ENCODE results near the gene BEND6. TPM values are rescaled to one million over a fixed set of nuclear protein-coding genes. Genes with fewer than 3 reads are reported as not detected.
"Not testable (repeated sequence)": the region's sequence is repeated elsewhere in the genome, so short reads cannot be mapped to it uniquely, and the experiment has no call there.

Gene BEND6
- total and polyA plus RNA-seq, 2 of the 4 experiments (the other 2 are of a cell fraction): 4.1 to 9.7 TPM

- H2AK5ac ChIP-seq (ENCODE audit: low read depth, low read length); CTCF ChIA-PET; H3K27me3 ChIP-seq (ENCODE audit: control insufficient read depth, insufficient read depth, low read length); H3K14ac ChIP-seq (replicated peaks; ENCODE audit: low read depth, low read length); H3K36me3 ChIP-seq (ENCODE audit: control insufficient read depth, insufficient read depth, low read length); H3K27ac ChIP-seq (ENCODE audit: insufficient read depth, low read length); H4K8ac ChIP-seq (ENCODE audit: low read depth in 2 of 2, low read length in 2 of 2); intact Hi-C loops (cut with micrococcal nuclease); H3K9me3 ChIP-seq (ENCODE audit: control insufficient read depth, insufficient read depth, low read length); H3K23ac ChIP-seq (ENCODE audit: low read depth, low read length); H4K5ac ChIP-seq (ENCODE audit: low read depth, low read length); dilution Hi-C loops (cut with HindIII; ENCODE audit: low sequenced_read_pairs, unreplicated experiment); BruUV-seq (replicated peaks); H3K9ac ChIP-seq (ENCODE audit: low read depth, low read length); H2AFZ ChIP-seq (replicated peaks; ENCODE audit: low read length, poor library complexity); H3K4me3 ChIP-seq (ENCODE audit: insufficient read depth, low read depth, low read length); H3K79me1 ChIP-seq (ENCODE audit: low read depth in 1 of 2, low read length in 2 of 2); DNase-seq; H3K18ac ChIP-seq (ENCODE audit: low read depth, low read length); ATAC-seq (ENCODE audit: low read depth); H3K56ac ChIP-seq (ENCODE audit: extremely low read depth, insufficient read depth, low read length); H2AK9ac ChIP-seq (replicated peaks; ENCODE audit: low read depth, low read length, poor library complexity); H2BK5ac ChIP-seq (ENCODE audit: low read depth, low read length, poor library complexity, severe bottlenecking); in situ Hi-C loops (cut with MboI; ENCODE audit: low sequenced_read_pairs); H3K9me1 ChIP-seq (ENCODE audit: insufficient read depth, low read length); H3K4ac ChIP-seq (ENCODE audit: low read depth, low read length); H4K20me1 ChIP-seq (ENCODE audit: insufficient read depth, low read length); H3K4me2 ChIP-seq (ENCODE audit: low read depth, low read length); H4K91ac ChIP-seq (ENCODE audit: insufficient read depth, low read depth, low read length); H2BK15ac ChIP-seq (ENCODE audit: low read depth, low read length); H2BK120ac ChIP-seq (ENCODE audit: low read depth, low read length); H2BK20ac ChIP-seq (ENCODE audit: low read depth, low read length); POLR2A ChIA-PET (ENCODE audit: unreplicated experiment); H3K4me1 ChIP-seq (ENCODE audit: control insufficient read depth, insufficient read depth, low read length): not testable (repeated sequence)
- WGBS, 2 experiments (ENCODE audit: extremely low coverage in 2 of 2, insufficient read length in 1 of 2): 89% methylated on average over 2 of the region's 2 CpGs; no CpG with 5 or more reads in 1 of the 2 experiments
These were observed 53.2 kb downstream of the BEND6 start for GRCh38 chr6:57008069-57008468.

Measured in IMR-90 (cell line).